ENCODE measurements around the gene DRD2.

DRD2 gene

DNA sequence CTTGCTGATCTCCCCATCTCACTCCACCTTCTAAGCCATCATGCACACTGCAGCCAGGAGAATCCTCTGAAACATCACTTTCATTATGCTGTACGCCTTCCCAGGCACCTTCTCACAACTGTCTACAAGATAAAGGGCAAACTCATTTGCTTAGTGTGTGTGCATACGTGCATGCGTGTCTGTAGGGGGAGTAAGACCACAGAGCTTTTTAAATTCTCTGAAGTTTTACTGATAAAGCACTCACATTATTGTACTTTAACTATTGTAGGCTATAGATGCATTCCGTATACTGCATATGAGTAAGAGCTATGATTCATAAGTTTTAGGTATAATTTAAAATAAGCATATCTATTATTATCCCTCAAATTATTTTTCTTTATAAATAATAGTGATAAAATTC, 102.9 kb downstream of the DRD2 start:
- no peak for DNase-seq (ENCODE audit: low read depth in 2 of 2)

DNA sequence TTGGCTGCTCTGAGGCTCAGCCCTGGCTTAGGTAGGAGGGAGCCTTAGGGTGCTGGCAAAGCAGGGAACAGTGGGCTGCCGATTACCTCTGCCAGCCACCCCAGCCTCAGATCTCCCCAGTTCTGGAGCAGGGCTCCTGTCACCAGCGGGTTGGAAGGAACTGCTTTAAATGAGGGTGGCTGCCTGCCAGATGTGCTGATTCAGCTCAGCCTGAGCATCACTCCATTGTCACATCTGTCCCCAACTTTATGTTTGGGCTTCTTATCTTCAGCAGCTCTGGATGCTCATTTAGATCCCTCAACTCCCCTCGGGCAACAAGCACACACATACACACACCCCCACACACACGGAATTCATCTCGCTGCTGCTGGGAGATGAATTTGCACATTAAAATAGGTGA, 104.6 kb downstream of the DRD2 start:
- no peak for DNase-seq (ENCODE audit: low read depth in 2 of 2)

DNA sequence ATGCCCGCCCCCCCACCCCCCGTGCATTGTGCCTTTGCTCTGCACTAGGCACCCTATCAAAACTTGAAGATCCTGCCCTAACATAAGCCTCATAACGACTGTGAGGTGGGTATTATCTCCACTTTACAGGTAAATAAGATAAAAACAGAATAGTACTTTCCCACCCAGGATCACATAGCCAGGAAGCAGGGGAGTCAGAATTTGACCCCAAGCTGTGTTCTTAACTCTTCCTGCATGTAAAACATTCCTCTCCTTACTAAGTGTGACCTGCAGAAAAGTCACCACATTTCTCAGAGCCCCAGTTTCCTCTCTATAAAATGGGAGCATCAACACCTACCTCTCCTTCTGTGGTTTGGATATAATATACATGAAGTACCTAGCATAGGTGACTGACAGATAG, 105.8 kb downstream of the DRD2 start:
- DNase-seq (ENCODE audit: low read depth in 2 of 2) = no peak

- DNase-seq (ENCODE audit: low read depth in 2 of 2) = no peak
Measured at GRCh38 chr11:113365895-113366294, 109.3 kb downstream of the DRD2 start.

GRCh38 chr11:113363996-113364641, 111.1 kb downstream of the DRD2 start:
- no peak for DNase-seq (ENCODE audit: low read depth in 2 of 2)

GRCh38 chr11:113363406-113363805, 111.8 kb downstream of the DRD2 start:
- DNase-seq (ENCODE audit: low read depth in 2 of 2) = no peak

Measured in stimulated activated CD4-positive, alpha-beta T cell treated with anti-CD3 and anti-CD28 coated beads, Interleukin-1b, Interleukin-23, amount 100 ng/mL, for 1 hour (primary cell).